ENCODE measurements around the gene SPA17.

The SPA17 gene

DNA sequence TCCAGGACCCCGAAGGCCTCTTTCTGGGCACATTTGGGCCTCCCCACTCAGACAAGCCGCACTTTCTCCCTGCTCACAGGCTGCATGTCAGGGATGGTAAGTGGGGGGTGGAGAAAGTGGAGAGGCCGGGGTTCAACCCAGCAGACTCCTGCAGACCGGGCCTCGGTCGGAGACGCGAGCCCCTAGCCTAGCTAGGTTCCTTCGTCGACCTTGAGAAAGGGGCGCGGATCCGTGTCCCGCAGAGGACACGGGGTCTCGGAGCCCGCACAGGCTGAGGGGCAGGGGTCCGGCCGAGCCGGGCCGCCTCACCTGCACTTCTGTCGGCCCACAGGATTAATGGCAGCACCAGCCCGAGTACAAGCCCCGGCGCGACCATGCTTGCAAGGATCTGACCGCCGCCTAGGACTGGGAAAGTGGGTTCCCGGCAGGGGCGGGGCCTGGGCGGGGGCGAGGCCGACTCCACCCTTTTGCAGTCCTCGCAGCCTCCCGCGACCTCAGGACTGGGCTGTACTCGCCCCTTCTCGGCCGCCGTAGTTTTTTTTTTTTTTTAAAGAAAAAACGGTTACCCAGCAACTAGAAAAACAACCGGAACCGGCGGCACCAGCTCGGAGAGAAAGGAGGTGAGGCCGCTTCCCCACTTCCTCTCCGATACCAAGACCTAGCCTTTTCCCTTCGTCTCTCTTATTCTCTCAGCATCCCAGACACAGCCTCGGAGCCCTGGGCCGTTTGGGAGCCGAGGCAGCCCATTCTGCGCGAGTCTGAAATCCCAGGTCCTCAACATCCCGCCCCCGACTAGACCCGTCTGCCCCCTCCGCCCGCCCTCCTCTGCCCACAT lies at the start of gene SPA17, which contains the start of gene SIAE:
Gene SPA17 (plus strand): TSS at position 572 of the 835 bp plus-strand sequence. CDS start 1,361 bp downstream, outside the sequence.
Gene SIAE (minus strand): TSS at position 407 of the 835 bp plus-strand sequence. CDS start 31 bp downstream, at position 376.
- DNase-seq, result peak; percentile 91

- no peak for DNase-seq
These were observed 48.1 kb upstream of the SPA17 start for GRCh38 chr11:124625504-124626168.

- DNase-seq, result no peak
These were observed 46.2 kb upstream of the SPA17 start for GRCh38 chr11:124627546-124627945.

DNA sequence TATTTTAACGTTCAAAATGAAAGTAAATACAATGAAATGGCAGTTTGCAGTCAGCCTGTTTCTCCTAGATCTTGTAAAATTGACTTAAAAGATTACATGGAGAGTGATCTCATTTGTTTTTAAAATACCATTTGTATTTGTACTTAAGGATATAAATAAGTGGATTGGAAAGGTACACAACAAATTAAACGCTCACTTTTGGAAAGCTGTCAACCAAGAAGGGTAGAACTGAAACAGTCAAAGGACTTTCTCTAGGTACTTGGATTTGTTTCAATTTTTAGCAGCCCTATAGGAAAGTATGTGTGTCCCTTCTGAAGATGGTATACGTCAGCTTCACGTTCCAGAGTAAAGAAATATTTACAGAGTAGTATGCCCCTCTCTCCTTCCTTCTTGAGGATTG lies 43.7 kb upstream of the SPA17 start:
- DNase-seq, result no peak

- no peak for DNase-seq
These were observed 40.3 kb upstream of the SPA17 start for GRCh38 chr11:124633355-124633754.

- DNase-seq, result no peak
These were observed 37.8 kb upstream of the SPA17 start for GRCh38 chr11:124635932-124636331.

DNA sequence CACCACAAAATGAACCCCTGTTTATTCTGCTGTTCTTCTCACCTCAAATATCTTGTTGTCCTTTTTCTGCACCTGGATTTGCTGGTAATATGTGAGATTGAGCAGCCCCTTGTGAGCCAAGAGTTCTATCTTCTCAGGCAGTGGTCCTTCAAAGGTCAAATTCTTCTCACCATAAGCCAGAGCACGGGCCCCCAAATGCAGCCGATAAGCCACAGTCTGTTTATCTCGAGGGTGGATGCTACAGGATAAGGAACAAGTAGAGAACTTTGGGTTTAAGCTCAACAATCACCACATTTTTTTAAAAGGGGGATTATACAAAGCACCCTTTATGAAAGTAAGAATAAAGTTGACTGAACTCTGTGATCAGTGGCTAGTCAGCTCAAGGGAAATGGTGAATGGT lies 35.2 kb upstream of the SPA17 start:
- DNase-seq, result no peak

DNA sequence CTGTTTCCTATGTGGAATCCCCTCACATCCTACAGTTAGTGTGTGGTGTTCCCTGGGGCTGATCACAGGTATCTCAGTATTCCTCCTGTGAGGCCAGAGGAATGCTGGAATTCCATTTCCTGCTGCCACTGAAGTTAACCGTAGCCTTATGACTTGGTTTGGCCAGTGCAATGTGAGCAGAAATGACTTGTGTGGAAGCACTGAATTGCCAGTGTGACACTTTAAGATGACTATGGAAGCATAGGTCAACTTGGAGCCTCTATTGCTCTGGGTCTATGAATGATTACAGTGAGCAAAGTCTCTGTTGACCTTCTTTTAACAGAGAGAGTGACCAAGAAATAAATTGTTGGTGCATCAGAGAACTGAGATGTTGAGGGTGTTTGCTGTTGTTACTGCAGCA lies 34.5 kb upstream of the SPA17 start:
- no peak for DNase-seq

DNA sequence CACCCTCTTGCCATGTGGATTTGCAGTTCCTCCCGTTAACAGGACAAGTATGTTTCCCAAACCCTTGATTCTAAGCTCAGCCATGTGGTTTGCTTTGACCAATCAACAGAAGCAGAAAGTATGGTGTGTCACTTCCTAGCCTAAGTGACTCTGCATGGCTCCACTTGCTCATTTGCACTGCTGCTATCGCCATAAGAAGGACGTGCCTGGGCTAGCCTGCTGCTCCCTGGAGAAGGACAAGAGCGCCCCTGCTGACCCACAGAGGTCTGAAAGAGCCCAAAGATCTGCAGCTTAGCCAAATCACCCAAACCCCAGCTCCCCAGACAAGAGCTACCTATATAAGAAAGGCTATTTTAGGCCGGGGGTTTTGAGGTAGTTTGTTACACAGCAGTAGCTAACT lies 33.0 kb upstream of the SPA17 start:
- no peak for DNase-seq

DNA sequence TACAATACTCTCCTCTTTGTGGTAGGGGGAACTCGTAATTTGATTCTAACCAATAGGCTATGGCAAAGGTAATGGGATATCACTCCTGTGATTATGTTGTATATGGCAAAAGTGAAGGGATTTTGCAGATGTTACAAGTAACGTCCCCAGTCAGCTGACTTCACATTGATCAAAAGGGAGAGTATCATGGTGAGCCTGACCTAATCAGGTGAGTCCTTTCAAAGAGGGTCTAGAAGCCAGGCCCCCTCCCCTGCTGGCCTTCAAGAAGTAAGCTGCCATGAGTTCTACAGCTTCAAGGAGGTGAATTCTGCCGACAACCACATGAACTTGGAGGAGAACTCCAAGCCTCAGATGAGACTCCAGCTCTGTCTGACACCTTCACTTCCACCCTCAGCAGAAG lies 31.1 kb upstream of the SPA17 start:
- no peak for DNase-seq

GRCh38 chr11:124643042-124643604 lies 30.6 kb upstream of the SPA17 start:
- no peak for DNase-seq

DNA sequence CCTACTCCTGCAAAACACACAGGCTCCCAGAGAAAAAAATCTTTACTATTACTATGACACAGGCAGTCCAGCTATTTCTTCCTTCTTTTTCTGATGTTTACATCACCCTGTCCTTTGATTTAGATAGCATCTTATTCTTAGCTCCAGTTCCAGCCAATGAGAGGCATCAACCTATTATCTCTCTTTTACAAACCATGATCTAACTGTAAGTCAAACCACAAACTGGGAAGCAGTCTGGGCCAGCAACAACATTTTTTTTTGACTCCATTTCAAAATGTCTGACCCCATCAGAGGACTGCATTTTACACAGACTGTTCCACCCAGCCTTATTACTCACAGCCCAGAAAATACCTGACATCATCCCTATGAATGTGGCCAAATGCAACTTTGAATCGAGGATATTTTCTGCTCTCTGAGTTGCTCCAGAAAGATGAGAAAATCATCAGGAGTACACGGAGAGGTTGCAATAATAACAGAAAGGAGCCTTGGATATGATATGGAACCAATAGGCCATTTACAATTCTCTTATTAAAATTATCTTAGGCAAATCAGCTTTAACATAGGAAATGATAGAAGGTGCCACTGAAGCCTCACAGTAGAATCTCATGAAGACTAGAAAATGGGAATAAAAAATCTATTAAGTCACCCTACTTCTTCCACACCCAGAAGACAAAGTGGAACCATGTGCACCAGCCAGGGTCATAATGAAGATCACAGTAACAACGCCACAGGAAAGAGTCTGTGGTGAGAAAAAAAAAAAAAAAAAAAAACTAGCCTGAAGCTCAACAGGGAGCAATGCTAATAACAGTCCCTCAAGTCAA lies 29.9 kb upstream of the SPA17 start:
- no peak for DNase-seq

DNA sequence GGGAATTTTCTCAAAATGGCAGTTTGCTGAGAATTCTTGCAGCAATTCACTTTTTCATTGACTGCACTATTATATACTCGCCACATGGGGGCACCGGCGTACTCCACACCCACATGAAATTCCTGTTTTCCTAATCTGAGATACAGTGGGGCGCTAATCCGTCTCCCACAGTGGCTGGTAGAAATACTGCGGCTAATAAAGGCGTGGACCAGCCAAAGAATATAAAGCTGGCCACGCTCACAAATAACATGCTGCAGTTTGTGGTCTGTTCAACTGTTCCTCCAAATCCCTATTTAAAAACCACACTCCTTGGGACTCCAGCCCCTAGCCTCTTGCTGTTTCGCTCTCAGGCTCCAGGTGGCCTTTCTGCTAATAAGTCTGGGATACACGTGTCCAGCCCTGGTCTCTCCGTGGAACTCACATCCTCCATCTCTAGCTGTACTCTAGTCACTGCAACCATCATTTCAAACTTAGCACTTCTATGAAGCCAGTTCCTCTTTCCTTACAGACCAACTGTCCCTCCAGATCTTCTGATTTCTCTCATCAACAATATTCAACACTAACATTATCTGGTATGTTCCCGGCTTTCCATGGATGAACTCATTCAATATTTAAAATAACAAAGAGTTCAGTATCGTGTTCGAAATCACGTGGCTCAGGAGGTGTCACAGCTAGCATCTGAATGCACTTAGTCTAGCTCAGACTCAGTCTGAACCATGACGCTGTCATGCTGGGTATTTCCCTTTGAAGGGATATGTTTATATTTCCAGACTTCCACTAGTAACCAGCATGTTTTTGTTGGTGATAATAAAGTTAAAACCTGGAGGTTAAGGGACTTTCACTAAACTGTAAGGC lies 29.1 kb upstream of the SPA17 start:
- DNase-seq, result peak; percentile 41 to 44

DNA sequence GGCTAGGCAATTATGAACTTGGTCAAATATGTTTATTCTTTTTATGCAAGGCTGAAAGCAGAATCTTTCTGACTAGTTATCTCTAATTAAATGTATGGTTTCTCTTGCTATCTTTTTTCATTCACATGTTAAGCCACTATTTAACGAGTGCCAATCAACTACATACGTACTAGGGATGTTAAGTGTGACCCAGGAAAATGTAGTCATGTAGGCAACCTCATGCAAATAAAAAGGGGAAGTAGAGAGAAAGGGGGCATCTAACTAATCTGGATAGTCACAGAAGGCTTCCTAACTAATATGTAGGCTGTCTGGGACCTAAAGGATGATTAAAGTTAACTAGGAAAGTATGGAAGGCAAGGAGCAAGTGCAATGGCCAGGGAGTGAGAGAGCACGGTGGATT lies 27.6 kb upstream of the SPA17 start:
- DNase-seq, result no peak

- no peak for DNase-seq
These were observed 25.1 kb upstream of the SPA17 start for GRCh38 chr11:124648610-124649009.

- no peak for DNase-seq
These were observed 16.7 kb upstream of the SPA17 start for GRCh38 chr11:124656774-124657630.

DNA sequence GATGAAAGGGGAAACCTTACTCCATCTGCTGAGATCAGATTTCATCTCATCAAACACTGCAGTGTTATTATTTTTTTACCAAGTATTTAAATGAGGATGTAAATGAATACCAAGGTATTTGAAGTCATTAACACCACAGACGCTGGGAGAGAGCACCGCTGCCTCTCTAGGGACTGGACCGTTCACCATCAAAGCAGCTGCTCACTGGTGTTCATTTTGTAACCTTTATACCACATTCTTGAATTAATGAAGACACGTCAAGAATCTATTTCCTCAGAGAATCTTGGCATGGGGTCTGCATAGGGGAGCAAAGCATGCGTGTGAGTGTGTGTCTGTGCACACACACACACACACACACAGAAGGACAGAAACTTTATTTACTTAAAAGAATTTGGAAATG lies 15.8 kb upstream of the SPA17 start:
- no peak for DNase-seq

GRCh38 chr11:124658501-124658900 lies 15.2 kb upstream of the SPA17 start:
- no peak for DNase-seq

DNA sequence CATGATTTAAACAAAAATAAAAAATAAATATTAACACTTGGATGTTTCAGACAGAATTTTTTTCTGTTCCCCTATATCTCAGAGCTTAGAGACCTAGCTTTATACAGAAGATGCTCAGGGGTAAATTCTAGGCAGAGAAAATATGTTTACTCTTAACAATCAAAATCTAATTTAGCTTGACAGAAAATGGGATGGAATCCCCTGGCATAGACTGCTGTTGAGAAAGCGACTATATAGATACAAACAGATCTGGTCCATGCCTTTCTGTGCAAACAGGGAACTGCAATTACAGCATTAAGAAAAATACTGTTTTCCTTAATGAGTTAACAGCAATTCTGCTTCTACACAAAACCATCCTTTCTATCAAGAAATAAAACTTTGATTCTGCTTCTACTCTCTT lies 14.7 kb upstream of the SPA17 start:
- DNase-seq, result no peak

GRCh38 chr11:124661553-124661952 lies 12.2 kb upstream of the SPA17 start:
- no peak for DNase-seq

DNA sequence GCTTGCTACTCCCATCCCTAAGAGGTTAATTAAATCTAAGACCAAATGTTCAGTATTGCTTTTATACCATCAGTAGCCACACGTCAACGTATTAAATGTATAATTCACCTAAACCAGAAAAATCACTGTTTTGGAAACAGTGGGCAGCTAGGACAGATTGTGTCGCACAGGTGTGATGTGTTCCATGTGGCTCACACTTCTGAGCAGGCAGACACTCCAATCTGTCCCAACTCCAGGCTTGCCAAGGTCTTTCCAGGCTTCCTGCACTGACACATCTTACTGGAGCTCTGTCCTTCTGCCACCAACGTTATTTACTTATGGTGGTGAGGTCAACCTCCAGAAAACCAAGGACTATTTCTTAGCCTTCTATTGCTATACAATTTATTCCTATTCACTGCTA lies 11.6 kb upstream of the SPA17 start:
- DNase-seq, result no peak

Data from CD4-positive, alpha-beta T cell treated with Interferon alpha-2 for 1 hour (primary cell).